Measurements from ENCODE around the gene UCP3.

GRCh38 chr11:73957654-73958361 is 51.1 kb downstream of the UCP3 start:
- TF ChIP-seq YY1 (IDR thresholded peaks at IDR 0.05; ENCODE audit: extremely low read depth, insufficient replicate concordance, low read depth, low read length) (no peak), POLR2A (IDR thresholded peaks at IDR 0.05; ENCODE audit: borderline replicate concordance, extremely low read depth, insufficient read depth, insufficient read length) (no peak), SIN3A (IDR thresholded peaks at IDR 0.05; ENCODE audit: low read depth) (no peak), SRF (IDR thresholded peaks at IDR 0.05; ENCODE audit: low read depth) (no peak), CTCF (IDR thresholded peaks at IDR 0.05 in 2 of 3, conservative IDR thresholded peaks at IDR 0.05 in 1 of 3; ENCODE audit: borderline replicate concordance in 1 of 3, insufficient read depth in 1 of 3, low read depth in 2 of 3, low read length in 2 of 3) (no peak), RAD21 (IDR thresholded peaks at IDR 0.05; ENCODE audit: low read depth) (no peak), ATF3 (IDR thresholded peaks at IDR 0.05) (no peak)

Measured in HCT116 (cell line).